ENCODE measurements around the gene NDUFB10. TPM values are rescaled to one million over a fixed set of nuclear protein-coding genes. Genes with fewer than 3 reads are reported as not detected.
"Not testable (repeated sequence)": the region's sequence is repeated elsewhere in the genome, so short reads cannot be mapped to it uniquely, and the experiment has no call there.

The NDUFB10 gene
- total RNA-seq, 3 donors from 2014 or later (not counting 1 experiment from before 2014, with no cell fraction given), result 54.5 to 61.1 (median 59.5) TPM

DNA sequence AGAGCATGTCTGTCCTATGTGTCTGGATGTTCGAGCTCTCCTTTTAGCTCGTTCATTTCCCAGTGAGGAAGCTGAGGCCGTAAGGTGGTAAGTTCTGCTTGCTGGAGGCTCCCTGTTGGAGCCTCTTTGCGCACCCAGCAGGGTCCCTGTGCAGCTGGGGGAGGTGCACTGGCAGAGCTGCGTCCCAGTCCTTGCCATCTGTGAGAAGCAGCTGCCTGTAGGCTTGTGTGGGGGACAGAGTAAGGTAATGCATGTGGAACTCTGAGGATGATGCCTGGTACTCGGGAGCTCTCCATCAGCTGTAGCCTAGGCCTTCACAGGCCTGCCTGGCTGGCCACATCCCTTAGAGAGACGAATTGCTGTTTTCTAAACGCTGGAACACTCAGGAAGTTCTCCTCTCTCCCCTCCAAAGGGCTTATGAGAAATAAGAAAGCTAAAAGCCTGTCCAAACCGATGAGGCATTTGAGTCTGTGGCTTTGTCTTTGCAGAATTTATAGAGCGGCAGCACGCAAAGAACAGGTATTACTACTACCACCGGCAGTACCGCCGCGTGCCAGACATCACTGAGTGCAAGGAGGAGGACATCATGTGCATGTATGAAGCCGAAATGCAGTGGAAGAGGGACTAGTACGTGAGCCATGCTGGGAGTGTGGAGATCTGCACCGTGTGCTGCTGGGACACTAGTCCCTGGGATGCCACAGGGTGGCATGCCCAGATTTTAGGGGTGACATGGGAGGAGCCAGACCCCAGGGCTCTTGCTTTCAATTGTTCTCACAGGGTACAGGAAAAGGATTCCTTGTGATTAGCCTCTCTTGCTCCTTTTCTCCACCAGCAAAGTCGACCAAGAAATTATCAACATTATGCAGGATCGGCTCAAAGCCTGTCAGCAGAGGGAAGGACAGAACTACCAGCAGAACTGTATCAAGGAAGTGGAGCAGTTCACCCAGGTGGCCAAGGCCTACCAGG, 1.6 kb downstream of the NDUFB10 start:
- Mint-ChIP-seq H3K4me1 (peaks cover 41% of the 10 kb centered on the region in 2 donors), H3K36me3 (no peaks in the 10 kb centered on the region), H3K27ac (peak overlapping the region; percentile 56 to 85), H3K9me3 (no peaks in the 10 kb centered on the region), H3K27me3 (ENCODE audit: low read depth in 2 of 2) (no peaks in the 10 kb centered on the region), H3K4me3 (peak overlapping the region; percentile 91)
- ATAC-seq, result no peak
- H3K27me3 ChIP-seq (ENCODE audit: control insufficient read depth, insufficient read depth, low read length), result no peaks in the 10 kb centered on the region
- 60% methylated on average over 20 of the region's 20 CpGs for WGBS (ENCODE audit: insufficient coverage)
- no peak for TF ChIP-seq CTCF (IDR thresholded peaks at IDR 0.05)
- H3K4me3 ChIP-seq (ENCODE audit: low read length), result no peak overlapping the region
- H3K9me3 ChIP-seq (ENCODE audit: control insufficient read depth, insufficient read depth, low read length), result no peaks in the 10 kb centered on the region
- H3K36me3 ChIP-seq (ENCODE audit: control insufficient read depth, insufficient read depth, low read length), result peaks cover 20% of the 10 kb centered on the region
- H3K27ac ChIP-seq (ENCODE audit: low read length), result no peak overlapping the region
- intact Hi-C loops (cut with micrococcal nuclease), result no loop called here
- peaks cover 58% of the 10 kb centered on the region for H3K4me1 ChIP-seq (ENCODE audit: control insufficient read depth, insufficient read depth, low read length)
- DNase-seq, result peak in 1 of 2 donors; percentile 56

- Histone ChIP-seq H3K36me3 (ENCODE audit: control insufficient read depth, insufficient read depth, low read length) (peaks cover 20% of the 10 kb centered on the region), H3K4me3 (ENCODE audit: low read length) (no peak overlapping the region), H3K9me3 (ENCODE audit: control insufficient read depth, insufficient read depth, low read length) (no peaks in the 10 kb centered on the region), H3K27ac (ENCODE audit: low read length) (no peak overlapping the region), H3K27me3 (ENCODE audit: control insufficient read depth, insufficient read depth, low read length) (no peaks in the 10 kb centered on the region), H3K4me1 (ENCODE audit: control insufficient read depth, insufficient read depth, low read length) (peaks cover 59% of the 10 kb centered on the region)
- ATAC-seq (no peak), DNase-seq (peak in 1 of 2 donors; percentile 42)
- TF ChIP-seq CTCF (IDR thresholded peaks at IDR 0.05), result no peak
- Mint-ChIP-seq H3K27me3 (ENCODE audit: low read depth in 2 of 2) (no peaks in the 10 kb centered on the region), H3K4me1 (peaks cover 41% of the 10 kb centered on the region in 2 donors), H3K9me3 (no peaks in the 10 kb centered on the region), H3K36me3 (no peaks in the 10 kb centered on the region), H3K27ac (no peak overlapping the region), H3K4me3 (no peak overlapping the region)
- WGBS (ENCODE audit: insufficient coverage), result 71% methylated on average over 3 of the region's 6 CpGs
- intact Hi-C loops (cut with micrococcal nuclease), result no loop called here
Observed at GRCh38 chr16:1961651-1962067, 2.3 kb downstream of the NDUFB10 start.

DNA sequence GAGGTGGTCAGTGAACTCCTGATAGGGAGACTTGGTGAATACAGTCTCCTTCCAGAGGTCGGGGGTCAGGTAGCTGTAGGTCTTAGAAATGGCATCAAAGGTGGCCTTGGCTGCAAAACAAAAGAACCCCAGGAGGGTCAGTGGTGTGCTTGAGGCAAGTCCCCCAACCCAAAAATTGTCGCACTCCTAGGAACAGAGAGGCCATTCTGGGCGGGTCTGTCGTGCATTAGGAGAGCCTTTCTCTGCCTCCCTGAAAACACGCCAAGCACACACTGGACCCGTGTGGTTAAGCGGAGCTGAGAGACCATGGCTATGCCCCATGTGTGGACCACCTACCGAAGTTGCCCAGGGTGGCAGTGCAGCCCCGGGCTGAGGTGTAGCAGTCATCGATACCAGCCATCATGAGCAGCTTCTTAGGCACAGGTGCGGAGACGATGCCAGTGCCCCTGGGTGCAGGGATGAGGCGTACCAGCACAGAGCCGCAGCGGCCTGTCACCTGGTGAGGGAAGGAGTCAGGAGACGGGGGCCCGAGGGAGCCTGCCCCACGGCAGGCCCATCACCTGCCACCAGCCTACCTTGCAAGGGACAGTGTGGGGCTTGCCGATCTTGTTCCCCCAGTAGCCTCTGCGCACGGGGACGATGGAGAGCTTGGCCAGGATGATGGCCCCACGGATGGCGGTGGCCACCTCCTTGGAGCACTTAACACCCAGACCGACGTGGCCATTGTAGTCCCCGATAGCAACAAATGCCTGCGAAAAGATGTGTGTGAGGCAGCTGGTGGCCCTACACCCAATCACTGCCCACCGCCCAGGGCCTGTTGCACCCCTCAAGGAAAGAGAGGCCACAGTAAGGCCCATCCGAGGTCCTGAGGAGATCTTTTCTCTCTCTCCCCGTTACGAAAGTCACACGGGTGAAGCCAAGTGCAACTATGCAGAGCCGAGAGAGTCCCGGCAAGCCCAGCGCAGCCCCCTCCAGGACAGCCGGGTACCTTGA, 3.1 kb downstream of the NDUFB10 start:
- H3K27me3 ChIP-seq (ENCODE audit: control insufficient read depth, insufficient read depth, low read length); intact Hi-C loops (cut with micrococcal nuclease); H3K36me3 Mint-ChIP-seq: not testable (repeated sequence)

More for the DNA sequence above, 3.1 kb downstream of the NDUFB10 start:
- WGBS (ENCODE audit: insufficient coverage), result 81% methylated on average over 32 of the region's 37 CpGs
- not testable (repeated sequence) for H3K27ac ChIP-seq (ENCODE audit: low read length); H3K4me3 ChIP-seq (ENCODE audit: low read length); H3K9me3 Mint-ChIP-seq; H3K27me3 Mint-ChIP-seq (ENCODE audit: low read depth in 2 of 2); DNase-seq; ATAC-seq; H3K9me3 ChIP-seq (ENCODE audit: control insufficient read depth, insufficient read depth, low read length)
- Histone ChIP-seq H3K36me3 (ENCODE audit: control insufficient read depth, insufficient read depth, low read length) (peaks cover 20% of the 10 kb centered on the region), H3K4me1 (ENCODE audit: control insufficient read depth, insufficient read depth, low read length) (peaks cover 59% of the 10 kb centered on the region)
- H3K4me3 Mint-ChIP-seq, result peak overlapping the region; percentile 67
- peaks cover 41% of the 10 kb centered on the region in 2 donors for H3K4me1 Mint-ChIP-seq
- peak overlapping the region; percentile 95 for H3K27ac Mint-ChIP-seq

All from natural killer cell (primary cell).